GM19463 (cell line): ENCODE data around the gene GATAD2B.

Experiments used
- ATAC-seq: cut with Tn5 transposase; IDR thresholded peaks from one replicate; pipeline ENCODE4 v1.9.1; 2021; ENCODE audit warnings: mild to moderate bottlenecking, moderate library complexity; ENCODE audit not compliant: unreplicated experiment

GATAD2B gene

DNA sequence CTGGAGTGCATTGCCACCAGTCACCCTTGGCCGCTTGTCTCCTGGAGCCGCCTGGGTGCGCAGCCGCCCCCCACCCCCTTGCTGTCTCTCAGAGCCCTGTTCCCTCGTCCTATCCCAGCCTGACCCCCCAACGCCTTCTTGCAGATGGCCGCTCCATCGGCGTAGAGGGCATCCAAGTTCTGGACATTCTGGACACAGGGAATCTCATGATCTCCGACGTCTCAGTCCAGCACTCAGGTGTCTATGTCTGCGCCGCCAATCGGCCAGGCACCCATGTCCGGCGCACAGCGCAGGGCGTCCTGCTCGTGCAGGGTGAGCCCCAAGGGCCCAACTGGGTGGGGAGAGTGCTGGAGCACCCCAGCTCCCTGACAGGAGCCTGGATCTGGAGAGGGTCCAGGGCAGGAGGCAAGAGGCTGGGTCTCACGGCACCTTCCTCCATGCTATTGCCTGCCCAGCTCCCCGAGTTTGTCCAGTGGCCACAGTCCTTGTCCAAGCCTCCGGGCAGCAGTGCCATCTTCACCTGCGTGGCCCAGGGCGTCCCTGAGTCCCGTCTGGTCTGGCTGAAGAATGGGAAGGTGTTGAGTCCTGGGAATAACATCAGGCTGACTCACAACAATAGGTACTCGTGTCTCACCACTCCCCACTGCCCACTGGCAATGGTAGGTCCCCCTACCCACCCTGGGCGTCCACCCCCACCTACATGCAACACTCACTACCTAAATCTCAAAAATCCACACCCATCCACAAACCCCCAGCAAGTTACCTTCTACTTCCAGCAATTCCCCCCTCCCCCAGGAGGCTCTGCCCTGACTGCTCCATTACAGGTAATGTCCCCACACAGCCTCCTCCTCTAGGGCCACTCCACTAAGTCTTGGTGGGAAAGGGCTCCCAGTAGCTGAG is 123.0 kb downstream of the GATAD2B start:
- ATAC-seq, result no peak

DNA sequence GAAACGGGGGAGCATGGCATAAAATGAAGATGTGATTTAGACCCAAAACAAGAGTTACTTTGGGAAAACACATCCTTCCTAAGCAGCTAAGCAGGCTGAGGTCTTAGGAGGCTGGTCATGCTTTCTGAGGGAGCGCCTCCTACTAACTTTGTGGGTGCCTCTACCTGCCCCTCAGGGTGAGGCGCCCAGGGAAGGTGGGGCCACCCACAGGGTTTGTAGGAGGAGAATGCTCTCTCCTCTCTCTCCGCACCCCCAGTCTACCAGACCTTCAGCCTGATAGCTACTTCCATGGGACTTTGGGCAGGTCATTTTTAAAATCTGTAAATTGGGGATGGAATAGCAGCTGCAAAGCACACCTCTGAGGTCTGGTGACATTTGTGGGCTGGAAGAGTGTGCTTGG is 123.8 kb downstream of the GATAD2B start:
- ATAC-seq, result no peak

DNA sequence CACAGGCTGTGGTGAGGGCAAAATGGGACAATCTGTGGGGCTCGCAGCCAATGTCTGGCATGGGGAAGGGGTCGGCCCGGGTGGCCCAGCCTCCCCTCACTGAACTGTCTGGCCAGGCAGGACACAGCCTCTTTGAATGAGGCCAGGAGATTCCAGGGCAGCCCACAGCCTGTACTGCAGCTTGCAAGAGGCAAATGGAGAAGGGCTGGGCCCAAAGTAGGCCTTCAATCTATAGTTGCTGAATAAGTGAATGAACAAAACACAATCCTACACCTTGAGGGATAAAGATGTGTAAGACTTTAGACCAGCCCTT is 124.3 kb downstream of the GATAD2B start:
- ATAC-seq, result no peak

DNA sequence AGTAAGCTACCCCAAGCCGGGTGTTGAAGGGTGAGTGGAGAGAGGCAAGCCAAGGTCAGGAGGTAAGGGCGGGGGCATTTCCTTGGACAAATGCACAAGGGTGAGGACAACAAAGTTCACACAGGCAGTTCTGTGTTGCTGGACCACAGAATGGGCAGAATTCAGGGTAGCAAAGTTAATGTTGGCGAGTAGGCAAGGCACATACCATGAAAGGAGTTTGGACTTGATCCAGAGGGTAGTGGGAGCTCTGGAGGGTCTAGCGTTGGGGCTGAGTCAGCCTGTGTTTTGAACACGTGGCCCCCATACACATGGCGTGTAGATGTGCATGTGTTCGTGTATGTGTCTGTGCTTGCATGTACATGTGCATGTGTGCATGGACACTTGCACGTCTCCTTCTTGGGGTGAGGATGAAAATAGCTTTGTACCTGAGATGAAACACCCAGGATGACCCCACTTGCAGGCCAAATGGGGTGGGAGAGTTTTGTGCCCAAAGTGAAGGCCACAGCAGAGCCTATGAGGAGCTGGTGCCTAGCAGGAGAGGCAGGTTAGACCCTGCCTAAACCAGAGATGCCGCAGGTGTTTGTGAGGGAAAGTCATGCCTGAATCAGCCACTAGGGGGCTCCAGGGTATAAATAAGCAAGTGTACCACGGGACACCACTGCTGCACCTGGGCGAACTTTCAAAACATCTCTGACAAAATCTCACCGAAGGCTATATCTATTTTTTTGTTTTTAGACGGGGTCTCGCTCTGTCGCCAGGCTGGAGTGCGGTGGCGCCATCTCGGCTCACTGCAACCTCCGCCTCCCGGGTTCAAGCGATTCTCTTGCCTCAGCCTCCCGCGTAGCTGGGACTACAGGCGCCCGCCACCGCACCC is 125.7 kb downstream of the GATAD2B start:
- ATAC-seq, result no peak

DNA sequence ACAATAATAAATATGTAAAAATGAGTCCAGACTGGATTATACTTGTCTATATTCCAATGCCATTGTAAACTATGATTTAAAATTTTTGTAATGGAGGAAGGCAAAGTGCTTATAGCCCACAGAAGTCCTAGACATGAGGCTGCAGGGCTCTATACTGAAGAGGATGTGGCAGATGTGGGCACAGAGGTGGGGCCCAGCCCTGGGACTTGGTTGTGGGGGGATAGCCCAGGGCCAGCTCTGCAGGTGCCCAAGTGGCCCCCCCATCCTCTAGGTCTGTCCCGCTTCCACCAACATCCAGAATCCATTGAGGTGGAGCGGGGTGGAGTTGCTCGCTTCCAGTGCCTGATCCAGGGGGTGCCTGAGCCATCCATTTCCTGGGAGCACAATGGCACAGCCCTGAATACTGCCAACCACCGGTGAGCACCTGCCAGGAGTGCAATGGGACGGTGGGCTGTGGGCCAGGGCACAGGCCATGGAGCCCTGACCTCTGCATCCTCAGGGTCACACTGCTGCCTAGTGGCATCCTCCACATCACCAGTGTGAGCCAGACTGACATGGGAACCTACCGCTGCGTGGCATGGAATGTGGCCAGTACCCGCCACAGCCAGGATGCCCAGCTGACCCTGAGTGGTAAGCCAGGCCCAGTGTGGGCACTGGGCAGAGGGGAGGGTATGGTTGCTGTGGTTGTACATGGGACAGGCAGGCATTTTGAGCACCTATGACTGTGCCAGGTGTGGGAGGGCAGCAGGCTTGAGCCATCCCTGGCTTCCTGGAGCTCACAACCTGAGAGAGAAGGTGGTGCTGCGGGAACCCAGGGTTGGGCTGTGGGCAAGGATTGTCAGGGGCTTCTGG is 126.6 kb downstream of the GATAD2B start:
- ATAC-seq, result no peak

DNA sequence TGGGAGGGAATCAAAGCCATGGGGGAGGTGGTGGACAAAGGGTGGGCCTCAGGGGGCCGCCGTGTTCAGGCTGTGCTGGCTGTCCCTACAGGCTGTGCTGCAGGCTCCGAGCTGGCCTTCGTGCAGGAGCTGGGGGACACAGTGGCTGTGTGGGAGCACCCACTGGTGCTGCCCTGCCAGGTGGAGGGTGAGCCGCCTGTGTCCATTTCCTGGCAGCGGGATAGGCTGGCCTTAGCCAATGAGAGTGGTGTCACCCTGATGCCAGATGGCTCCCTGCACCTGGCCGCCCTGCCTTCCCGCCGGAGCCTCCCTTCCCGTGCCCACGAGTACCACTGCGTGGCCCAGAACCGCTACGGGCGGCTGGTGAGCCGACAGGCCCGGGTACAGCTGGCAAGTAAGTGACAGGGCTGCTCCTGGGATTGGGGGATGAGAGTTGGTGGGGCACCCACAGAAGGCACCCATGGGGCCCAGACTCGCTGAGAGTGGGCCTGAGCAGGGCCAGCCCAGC is 127.4 kb downstream of the GATAD2B start:
- ATAC-seq, result no peak

DNA sequence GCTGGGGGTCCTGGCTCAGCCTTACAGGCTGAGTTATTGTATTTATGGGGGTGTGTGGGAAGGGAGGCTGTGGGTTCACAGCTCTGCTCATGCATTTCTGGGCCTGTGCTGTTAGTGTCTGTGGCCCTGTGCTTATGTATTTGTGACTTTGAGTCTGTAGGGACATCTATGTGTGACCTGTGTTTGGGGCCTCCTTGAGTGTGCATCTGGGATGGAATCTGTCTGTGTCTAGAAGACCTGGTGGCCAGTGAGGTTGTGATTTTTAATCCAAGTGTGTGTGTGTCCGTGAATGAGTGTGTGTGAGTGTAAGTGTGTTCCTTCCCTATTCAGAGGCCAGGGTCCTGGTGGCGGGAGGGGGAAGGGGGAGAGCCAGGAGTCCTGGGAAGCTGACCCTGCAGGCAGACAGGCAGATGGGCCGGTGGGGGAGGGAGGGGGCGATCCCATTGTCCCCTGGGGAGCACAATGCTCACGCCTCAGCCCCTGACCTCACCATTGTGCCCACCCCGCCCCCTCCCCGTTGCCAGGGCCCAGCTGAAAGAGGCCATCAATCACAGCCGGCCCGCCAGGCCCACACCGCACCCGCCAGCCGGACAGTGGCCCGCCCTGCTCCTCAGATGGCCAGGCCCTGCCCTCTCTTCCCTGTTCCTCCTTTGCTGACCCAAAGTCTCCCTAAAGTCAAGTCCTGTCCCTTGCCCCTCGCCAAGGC is 128.0 kb downstream of the GATAD2B start:
- no peak for ATAC-seq

DNA sequence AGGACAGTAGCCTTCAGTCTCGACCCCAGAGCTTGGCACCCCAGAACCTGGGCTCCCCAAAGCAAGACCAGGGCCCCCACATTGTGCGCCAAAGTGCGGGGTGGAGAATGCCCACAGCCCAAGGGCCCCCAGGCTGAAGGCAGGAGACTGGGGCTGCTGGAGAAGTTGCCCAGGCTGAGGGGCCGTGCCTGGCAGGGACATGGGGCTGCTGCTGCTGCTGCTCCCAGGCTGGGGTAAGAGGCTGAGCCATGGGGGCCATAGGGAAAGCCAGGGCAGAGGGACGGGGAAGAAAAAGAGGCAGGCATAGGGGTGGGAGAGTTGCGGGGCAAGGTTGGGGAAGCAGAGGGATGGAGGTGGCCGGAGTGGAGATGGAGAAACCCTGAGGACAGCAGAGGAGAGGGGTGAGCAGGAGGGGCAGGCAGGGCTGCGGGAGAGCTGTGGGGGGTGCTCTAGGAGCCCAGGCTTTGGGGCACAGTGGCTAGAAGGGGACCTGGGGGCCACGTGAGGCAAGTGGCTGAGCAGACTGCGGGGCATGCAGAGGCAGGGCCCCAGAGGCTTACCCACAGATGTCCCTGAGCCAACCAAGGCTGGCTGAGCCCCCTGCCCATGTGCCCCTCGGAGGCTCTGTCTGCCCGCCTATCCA is 128.7 kb downstream of the GATAD2B start:
- no peak for ATAC-seq

DNA sequence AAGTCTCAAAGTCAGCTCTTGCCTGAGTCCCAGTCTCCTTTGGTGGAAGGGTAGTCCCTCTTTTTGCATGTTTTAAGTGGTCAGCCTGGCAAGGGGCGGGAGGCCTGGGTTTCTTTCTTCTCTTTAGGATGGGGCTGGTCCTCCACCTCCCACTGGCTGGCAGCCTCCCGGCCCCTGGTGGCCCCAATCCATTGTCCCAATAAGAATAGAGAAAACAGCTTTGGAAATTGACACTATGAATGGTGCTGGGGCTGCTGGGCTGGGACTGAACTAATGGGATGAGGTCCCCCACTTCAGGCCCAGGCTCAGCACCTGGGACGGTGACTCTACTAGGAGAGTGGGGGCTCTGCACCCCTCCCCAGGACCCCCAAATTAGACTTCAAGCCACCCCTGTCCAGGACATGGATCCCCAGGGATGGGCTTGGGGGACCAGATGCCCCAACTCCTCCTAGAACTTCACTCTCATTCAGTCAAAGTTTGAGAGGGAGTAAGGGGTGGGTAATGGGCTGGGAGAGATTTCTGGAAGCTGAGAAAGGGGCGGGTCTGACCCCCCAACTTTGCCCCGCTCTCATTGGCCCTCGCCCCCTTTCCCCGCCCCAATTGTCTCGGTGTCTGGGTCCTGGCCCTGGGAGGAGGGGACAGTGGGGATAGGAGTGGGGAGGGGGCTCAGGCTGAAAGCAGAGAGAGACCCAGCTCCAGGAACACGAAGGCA is 129.4 kb downstream of the GATAD2B start:
- ATAC-seq, result no peak

DNA sequence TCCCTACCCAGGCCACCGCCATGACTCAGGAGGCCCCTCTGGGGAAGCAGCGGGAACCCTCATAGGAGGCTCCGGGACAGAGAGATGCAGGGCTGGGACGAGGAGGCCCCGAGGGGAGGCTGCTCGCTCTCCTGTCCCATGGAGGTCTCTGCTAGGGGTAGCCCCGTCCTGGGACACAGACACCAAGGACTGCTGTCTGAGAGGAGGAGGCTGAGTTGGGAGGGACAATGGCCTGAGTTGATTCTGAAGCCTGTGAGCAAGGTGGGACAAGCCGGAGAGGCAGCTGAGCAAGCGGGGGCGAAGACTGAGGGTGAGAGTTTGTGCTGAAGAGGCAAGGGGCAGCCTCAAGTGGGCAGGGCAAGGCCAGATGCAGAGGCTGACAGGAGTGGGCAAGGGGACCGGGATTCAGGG is 130.1 kb downstream of the GATAD2B start:
- no peak for ATAC-seq

DNA sequence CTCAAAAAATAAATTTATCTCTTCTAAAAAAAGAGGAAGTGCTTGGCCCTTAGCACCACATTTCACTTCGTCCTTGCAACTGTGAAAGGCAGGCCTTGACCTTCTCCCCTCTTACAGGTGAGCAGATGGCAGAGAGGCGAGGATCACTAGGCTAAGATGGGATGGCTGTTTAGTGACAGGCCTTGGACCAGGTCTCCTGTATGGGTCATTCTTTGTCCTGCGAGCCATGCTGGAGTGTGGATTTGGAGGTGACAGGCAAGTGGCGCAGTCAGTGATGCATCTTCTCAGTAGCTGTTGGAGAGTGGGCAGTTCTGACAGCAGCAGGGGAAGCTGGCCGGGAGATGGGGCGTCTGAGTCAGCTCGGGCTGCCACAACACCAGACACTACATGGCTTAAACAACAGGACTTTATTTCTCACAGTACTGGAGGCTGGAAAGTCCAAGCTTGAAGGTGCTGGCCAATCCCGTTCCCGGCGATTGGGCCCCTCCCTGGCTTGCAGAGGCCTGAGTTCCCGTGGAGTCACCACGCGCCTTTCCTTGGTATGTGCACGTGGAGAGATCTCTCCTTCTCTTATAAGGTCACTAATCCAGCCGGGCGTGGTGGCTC is 131.0 kb downstream of the GATAD2B start:
- ATAC-seq, result no peak

DNA sequence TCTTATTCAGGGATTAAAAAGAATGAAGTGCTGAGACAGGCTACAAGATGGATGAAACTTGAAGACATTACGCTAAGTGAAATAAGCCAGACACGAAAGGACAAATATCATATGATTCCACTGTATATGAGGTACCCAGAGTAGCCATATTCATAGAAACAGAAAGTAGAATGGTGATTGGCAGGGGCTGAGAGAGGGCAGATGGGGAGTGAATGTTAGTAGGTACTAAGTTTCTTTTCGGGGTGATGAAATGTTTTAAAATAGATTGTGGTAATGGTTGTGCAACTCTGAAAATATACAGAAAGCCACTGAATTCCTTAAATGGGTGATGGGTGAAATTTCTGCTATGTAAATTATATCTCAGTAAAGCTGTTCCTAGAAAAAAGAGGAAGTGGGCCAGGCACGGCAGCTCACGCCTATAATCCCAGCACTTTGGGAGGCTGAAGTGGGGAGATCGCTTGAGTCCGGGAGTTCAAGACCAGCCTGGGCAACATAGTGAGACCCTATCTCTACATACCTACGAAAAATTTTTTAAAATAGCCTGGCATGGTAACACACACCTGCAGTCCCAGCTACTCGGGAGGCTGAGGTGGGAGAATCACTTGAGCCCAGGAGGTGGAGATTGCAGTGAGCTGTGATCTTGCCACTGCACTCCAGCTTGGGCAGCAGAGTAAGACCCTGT is 131.7 kb downstream of the GATAD2B start:
- peak; percentile 92 for ATAC-seq

DNA sequence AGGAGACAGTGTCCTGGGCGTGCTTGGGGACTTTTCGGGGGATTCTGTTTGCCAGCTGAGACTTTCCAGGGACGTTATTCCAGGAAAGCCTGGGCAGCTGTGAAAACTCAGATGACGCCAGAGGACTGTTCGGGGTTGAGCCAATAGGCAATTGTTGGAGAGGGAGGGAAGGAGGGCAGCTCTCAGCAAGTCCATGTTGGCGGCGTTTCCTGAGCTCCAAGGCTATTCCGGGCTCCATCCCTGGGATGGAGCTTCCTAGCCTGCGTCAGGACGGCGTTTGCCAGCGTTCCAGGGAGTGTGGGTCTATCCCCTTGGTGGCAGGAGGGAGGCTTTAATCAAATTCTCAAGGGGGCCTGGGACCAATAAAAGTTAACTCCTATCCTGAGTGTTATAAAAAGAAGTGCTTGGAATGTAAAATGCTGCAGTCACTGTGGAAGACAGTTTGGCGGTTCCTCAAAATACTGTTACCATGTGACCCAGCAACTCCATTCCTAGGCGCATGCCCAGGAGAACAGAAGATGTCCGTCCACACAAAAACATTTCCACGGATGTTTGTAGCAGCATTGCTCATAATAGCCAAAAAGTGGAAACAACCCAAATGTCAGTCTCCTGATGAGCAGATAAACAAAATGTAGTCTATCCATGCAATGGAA is 132.3 kb downstream of the GATAD2B start:
- ATAC-seq, result no peak

DNA sequence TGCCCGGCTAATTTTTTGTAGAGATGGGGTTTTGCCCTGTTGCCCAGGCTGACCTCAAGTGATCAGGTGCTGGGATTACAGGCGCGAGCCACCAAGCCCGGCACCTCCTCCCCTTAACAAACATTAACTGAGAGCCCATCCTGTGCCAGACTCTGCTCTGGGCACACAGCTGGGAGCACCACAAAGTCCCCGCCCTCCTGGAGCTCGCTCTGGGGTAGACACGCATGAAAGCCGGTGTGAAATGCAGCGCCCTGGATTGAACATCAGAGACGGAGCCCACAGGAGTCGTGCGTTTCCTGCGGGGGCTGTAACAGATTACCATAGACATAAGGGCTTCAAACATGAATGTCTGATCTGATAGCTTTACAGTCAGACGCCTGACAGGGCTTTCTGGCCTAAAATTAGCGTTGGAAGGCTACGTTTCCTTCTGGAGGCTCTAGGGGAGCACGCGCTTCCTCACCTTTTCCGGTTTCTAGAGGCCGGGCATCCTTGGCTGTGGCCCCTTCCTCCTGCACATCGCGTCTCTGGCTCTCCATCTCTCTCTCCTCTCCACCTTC is 133.2 kb downstream of the GATAD2B start:
- no peak for ATAC-seq

DNA sequence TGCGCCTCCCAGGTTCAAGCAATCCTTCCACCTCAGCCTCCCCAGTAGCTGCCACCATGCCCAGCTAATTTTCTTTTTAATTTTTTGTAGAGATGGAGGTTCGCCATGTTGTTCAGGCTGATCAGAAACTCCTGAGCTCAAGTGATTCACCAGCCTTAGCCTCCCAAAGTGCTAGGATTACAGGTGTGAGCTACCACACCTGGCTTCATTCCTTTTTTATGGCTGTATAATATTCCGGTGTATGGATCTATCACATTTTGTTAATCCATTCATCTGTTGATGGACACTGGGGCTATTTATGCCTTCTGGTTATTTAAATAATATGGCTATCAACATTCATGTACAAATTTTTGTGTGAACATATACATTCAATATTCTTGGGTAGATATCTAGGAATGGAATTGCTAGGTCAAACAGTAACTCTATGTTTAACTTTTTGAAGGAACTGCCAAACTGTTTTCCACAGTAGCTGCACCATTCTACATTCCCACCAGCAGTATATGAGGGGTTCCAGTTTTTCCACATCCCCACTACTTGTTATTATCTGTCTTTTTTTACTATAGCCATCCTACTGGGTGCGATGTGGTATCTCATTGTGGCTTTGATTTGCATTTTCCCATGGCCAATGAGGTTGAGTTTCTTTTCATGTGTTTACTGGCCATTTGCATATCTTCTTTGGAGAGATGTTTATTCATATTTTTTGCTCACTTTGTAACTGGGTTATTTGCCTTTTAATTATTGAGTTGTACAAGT is 136.6 kb downstream of the GATAD2B start:
- ATAC-seq, result no peak
